ENCODE results near the gene SEC61B. TPM values are rescaled to one million over a fixed set of nuclear protein-coding genes. Genes with fewer than 3 reads are reported as not detected.
"Not testable (repeated sequence)": the region's sequence is repeated elsewhere in the genome, so short reads cannot be mapped to it uniquely, and the experiment has no call there.

Gene SEC61B
- total RNA-seq, 1 donor from 2014 or later: 86.3 TPM

GRCh38 chr9:99189887-99190596, 32.0 kb upstream of the SEC61B start:
- ATAC-seq: no peak
- intact Hi-C loops (cut with DNase I): no loop called here
- DNase-seq (ENCODE audit: low spot score): no peak

DNA sequence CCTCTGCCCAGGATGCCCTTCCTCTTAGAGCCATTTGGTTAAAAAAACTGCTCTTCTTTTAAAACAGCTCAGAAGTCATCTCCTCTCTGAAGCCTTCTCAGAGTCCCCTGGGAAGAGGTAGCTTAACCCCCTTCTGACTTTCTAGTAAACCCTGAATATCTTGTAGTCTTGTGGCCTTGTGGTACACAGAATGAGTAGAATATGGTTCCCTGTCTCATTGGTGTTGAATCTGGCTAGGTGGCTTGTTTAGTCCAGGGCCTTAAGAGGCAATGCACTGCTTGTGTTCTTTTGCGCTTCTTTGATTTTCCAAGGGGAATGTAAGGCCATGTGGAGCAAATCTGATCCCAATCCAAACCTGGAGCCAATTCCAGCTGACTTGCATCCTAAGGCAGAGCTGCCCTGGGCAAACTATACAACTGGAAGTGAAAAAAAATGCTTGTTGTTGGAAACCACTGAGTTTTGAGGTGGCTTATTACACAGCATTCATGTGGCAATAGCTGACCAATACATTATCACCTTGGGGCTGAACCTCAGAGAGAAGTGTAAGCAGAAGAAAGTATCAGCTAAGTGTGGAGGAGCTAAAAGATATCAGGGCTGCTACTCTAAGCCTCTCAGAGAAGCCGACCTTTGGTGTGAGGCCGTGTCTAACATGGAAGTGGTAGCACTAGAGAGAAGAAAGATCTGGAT, 31.3 kb upstream of the SEC61B start:
- DNase-seq (ENCODE audit: low spot score): no peak
- no peak for ATAC-seq
- intact Hi-C loops (cut with DNase I): no loop called here

GRCh38 chr9:99192786-99193465, 29.2 kb upstream of the SEC61B start:
- intact Hi-C loops (cut with DNase I): no loop called here

DNA sequence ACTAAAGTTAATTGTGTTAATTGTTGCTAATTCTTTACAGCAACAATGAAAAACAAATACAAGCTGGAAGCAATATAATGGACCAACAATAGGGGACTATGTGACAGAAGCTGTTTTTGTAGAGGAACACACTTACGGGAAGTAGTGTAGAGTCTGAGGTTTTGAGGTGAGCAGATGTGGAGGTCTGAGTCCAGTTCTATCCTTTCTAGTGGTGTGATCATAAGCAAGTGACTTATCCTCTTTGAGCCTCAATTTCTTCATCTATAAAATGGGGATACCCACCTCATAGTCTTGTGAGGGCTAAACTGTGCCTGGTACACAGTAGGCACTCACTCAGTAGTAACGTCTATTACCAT, 28.6 kb upstream of the SEC61B start:
- ATAC-seq (no peak), DNase-seq (ENCODE audit: low spot score) (no peak)
- intact Hi-C loops (cut with DNase I): no loop called here

More at GRCh38 chr9:99192786-99193465, 29.2 kb upstream of the SEC61B start:
- no peak for DNase-seq (ENCODE audit: low spot score)
- peak; percentile 38 for ATAC-seq

- ATAC-seq; intact Hi-C loops (cut with DNase I); DNase-seq (ENCODE audit: low spot score): not testable (repeated sequence)
Measured at GRCh38 chr9:99196484-99196883, 25.6 kb upstream of the SEC61B start.

- no peak for DNase-seq (ENCODE audit: low spot score)
- no peak for ATAC-seq
- intact Hi-C loops (cut with DNase I): no loop called here
Measured at GRCh38 chr9:99197124-99197630, 24.9 kb upstream of the SEC61B start.

DNA sequence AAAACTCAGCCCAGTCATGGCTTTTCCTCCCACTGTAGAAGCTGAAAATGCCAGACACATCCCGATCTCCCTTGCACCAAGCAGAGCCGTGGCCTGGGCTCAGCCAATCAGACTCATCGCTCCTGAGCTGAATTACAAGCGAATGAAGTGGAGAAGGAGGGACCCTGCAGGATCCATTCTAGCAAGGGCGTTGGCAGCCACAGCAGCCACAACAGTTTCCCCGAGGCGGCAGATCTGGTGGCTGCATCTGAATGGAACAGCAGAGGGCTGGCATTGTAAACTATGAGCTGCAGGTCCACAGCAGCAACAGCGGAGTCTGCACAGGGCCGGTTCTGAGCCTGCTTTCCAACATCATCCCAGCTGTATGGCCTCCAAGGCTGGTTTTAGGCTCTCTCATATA, 24.1 kb upstream of the SEC61B start:
- ATAC-seq (no peak), DNase-seq (ENCODE audit: low spot score) (no peak)
- intact Hi-C loops (cut with DNase I): no loop called here

GRCh38 chr9:99199938-99200539, 22.0 kb upstream of the SEC61B start:
- DNase-seq (ENCODE audit: low spot score) (no peak), ATAC-seq (no peak)
- intact Hi-C loops (cut with DNase I): no loop called here

DNA sequence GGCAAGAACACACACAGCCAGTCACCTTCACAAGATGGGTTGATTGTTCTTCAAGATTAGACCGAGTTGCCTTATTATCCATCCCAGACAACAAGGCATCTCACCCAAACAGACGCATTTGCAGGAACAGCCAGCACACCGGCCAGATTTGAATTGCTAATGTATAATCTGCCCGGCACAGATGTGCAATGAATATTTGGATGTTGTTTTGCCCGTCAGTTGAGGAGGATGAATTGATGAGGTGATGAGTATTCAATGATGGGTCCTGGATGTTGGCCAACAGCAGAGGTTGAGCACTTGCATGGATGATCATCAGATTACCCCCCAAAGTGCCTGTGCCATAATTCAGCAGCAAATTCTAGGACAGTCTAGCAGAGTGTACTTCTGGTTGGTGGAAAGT, 20.5 kb upstream of the SEC61B start:
- DNase-seq (ENCODE audit: low spot score): no peak
- no peak for ATAC-seq
- intact Hi-C loops (cut with DNase I): no loop called here

DNA sequence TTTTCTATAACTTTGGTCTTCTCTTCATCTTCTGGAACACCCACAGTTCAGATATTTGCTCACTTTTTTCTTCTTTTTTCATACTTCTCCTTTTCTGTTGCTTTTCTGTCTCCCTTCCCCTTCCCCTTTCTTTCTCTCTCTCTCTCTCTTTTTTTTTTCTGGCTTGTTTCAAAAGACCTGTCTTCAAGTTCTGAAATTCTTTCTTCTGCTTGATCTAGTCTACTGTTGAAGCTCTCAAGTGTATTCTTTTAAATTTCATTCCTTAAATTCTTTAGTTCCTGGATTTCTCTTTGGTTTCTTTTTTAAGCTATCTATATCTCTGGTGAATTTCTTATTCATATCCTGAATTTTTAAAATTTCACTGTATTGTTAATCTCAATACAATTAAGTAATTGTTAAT, 11.5 kb upstream of the SEC61B start:
- intact Hi-C loops (cut with DNase I): no loop called here
- DNase-seq (ENCODE audit: low spot score) (no peak), ATAC-seq (no peak)

- DNase-seq (ENCODE audit: low spot score) (no peak), ATAC-seq (no peak)
- intact Hi-C loops (cut with DNase I): no loop called here
Measured at GRCh38 chr9:99211746-99212145, 10.3 kb upstream of the SEC61B start.

GRCh38 chr9:99213197-99213596, 8.9 kb upstream of the SEC61B start:
- no peak for DNase-seq (ENCODE audit: low spot score)
- intact Hi-C loops (cut with DNase I): no loop called here
- no peak for ATAC-seq

DNA sequence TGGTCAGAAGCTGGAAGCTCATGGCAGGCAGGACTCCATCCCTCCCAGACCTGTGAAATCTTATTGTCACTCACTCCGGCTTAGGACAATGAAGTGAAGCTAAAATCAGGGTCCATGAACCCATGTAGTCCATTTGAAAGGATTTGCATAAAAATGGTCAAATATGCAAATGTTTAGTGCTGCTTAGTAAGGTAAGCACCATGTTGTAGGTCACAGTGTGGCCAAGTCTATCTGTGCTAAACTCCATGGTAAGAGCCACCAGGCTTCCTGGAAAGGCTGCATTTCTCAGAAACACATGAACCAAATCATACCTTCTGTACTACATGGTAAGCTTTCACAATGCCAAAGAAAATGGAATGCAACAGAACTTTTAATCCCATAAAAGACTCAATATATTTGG, 6.0 kb upstream of the SEC61B start:
- DNase-seq (ENCODE audit: low spot score) (no peak), ATAC-seq (no peak)
- intact Hi-C loops (cut with DNase I): no loop called here

DNA sequence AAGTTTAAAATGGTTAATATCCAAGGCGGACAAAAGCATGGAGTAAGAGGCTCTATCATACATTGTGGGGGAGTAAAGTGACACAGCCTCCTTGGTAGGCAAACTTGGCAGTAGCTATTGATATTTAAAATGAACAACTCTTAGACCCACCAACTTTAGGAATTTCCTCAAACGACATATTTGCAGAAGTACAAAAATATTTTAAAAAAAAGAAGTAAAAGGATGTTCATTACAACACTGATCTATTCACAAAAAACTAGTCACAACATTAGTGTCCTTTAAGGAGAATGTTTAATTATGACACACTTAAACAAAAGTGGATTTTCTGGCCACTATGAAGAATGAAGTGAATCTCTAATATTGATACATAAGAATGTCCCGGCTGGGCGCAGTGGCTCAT, 2.1 kb upstream of the SEC61B start:
- ATAC-seq: no peak
- intact Hi-C loops (cut with DNase I): no loop called here
- no peak for DNase-seq (ENCODE audit: low spot score)

DNA sequence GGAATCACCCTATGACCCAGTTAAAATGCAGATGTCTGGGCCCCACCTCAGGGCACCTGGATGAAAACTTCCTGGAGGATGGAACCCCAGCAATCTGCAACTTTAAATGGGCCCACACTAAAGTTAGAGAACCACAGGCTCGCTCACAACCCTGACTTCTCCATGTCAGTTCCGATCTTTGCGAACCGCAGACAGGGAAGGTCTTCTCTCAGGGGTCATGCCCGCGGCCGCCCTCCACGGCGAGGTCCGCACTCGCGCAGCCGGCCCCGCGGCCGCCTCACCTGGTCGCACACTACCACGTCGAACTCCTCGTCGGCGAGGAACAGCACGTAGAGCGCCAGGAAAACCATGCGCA, 839 bp upstream of the SEC61B start:
- intact Hi-C loops (cut with DNase I): no loop called here
- DNase-seq (ENCODE audit: low spot score) (no peak), ATAC-seq (no peak)

DNA sequence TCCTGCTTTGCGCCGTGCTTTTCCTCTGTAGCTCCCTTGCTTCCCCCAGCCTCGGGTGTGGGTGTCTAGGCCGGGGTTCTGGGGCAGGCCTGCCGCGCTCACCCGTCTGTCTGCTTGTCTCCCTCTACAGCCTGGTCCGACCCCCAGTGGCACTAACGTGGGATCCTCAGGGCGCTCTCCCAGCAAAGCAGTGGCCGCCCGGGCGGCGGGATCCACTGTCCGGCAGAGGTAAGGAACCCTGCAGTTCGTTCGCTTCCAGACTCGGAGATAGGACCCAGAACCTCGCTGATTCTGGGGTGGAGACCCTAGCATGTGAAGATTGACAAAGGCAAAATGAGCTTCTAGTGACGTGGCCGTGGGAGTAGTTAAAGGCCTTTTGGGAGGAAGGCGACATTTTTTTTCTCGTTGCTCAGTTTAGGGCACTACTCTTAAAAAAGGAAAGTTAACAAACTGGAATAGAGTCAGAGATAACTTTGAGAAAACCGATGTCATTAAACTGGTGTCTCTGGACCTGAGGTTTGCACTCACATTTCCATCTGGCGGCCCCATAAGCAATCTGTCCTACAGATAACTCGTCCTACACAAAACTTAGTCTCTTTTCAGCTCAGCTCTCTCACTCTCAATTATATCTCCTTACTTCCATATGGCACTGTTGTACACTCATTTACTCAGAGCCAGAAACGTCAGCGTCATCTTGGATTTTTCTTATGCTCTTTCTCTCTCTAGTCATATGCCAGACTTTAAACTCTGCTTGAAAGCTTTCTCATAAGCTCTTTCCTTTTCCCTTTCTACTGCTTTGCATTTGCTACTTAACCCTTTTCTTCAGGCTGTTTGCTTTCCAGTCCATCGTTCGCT, 561 bp downstream of the SEC61B start:
- peak; percentile 58 for ATAC-seq
- no peak for DNase-seq (ENCODE audit: low spot score)
- intact Hi-C loops (cut with DNase I): no loop called here

GRCh38 chr9:99224445-99224844, 2.4 kb downstream of the SEC61B start:
- intact Hi-C loops (cut with DNase I): loop anchor here (1.0 kb wide), 1 partner anchor 43 kb away; no protein-coding TSS in a partner anchor
- DNase-seq (ENCODE audit: low spot score): no peak
- no peak for ATAC-seq

DNA sequence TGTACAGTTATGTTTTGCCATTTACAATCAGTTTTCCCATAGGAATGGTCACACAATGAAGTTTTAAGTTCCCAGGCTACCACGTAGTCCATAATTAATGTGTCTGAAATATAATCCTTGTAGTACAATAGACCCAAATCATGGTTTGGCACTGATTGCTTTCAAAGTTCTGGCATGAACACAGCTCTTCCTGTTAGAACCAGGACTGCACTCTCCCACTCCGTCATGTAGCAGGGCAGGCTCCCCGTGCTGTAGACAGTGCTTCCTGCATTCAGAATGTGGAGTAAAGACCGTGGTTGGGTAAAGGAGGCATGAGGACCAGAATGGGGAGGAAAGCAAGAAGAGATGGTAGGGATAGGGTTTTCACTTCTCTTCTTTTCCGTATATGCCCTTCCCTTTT, 4.0 kb downstream of the SEC61B start:
- intact Hi-C loops (cut with DNase I): no loop called here
- no peak for DNase-seq (ENCODE audit: low spot score)
- no peak for ATAC-seq

GRCh38 chr9:99230206-99230605, 8.1 kb downstream of the SEC61B start:
- intact Hi-C loops (cut with DNase I): no loop called here
- ATAC-seq (no peak), DNase-seq (ENCODE audit: low spot score) (no peak)
